IMR-90 (cell line): Measurements from ENCODE around the gene PRKCE. TPM values are rescaled to one million over a fixed set of nuclear protein-coding genes. Genes with fewer than 3 reads are reported as not detected.

Experiments
- ATAC-seq: fragments of 200-7000 bp; cut with Tn5 transposase; 2 replicates; pipeline ENCODE4 v1.9.1; 2020; ENCODE audit warnings: low read depth, mild to moderate bottlenecking, moderate library complexity
- BruUV-seq: library from RNA; stranded (reverse); fragments of 400-500 nt; replicated peaks from 2 replicates; lab custom pipeline; 2021; lab: Mats Ljungman, UMichigan
- CTCF ChIA-PET: fragments of 300-600 bp; formaldehyde crosslinking; extraction: SDS; loops from one replicate; lab custom pipeline; 2021; ENCODE audit warnings: antibody characterized with exemption; lab: Yijun Ruan, JAX
- POLR2A ChIA-PET: fragments of 300-600 bp; sonication (Branson Sonifier 250); formaldehyde crosslinking; loops from one replicate; lab custom pipeline; 2022; ENCODE audit warnings: antibody characterized with exemption; ENCODE audit not compliant: unreplicated experiment; lab: Charles Lee
- DNase-seq: peaks from one replicate; pipeline ENCODE4 v3.0.0; 2013
- H2AFZ ChIP-seq: replicated peaks from 2 replicates; pipeline ENCODE3; 2013; ENCODE audit warnings: low read length, mild to moderate bottlenecking; ENCODE audit not compliant: poor library complexity
- H2AK5ac ChIP-seq: 2 replicates; pipeline ENCODE4 v1.6.1; 2013; ENCODE audit warnings: low read depth, low read length, inconsistent platforms
- H2AK9ac ChIP-seq: replicated peaks from 2 replicates; pipeline ENCODE3; 2013; ENCODE audit warnings: mild to moderate bottlenecking, low read depth, low read length, moderate library complexity; ENCODE audit not compliant: poor library complexity
- H2BK120ac ChIP-seq: 2 replicates; pipeline ENCODE4 v1.6.1; 2013; ENCODE audit warnings: low read depth, low read length, inconsistent platforms
- H2BK15ac ChIP-seq: 3 replicates; pipeline ENCODE4 v1.6.1; 2013; ENCODE audit warnings: low read depth, low read length, inconsistent platforms
- H2BK20ac ChIP-seq: 2 replicates; pipeline ENCODE4 v1.6.1; 2013; ENCODE audit warnings: low read depth, mild to moderate bottlenecking, inconsistent platforms, low read length, moderate library complexity
- H2BK5ac ChIP-seq: 2 replicates; pipeline ENCODE4 v1.6.1; 2013; ENCODE audit warnings: mild to moderate bottlenecking, low read depth, low read length, inconsistent platforms; ENCODE audit not compliant: poor library complexity, severe bottlenecking
- H3K14ac ChIP-seq: replicated peaks from 2 replicates; pipeline ENCODE4 v1.6.1; 2013; ENCODE audit warnings: low read depth, low read length, inconsistent platforms
- H3K18ac ChIP-seq: 2 replicates; pipeline ENCODE4 v1.6.1; 2013; ENCODE audit warnings: low read depth, low read length, control low read depth
- H3K23ac ChIP-seq: 2 replicates; pipeline ENCODE4 v1.6.1; 2013; ENCODE audit warnings: low read depth, low read length, inconsistent platforms
- H3K27ac ChIP-seq: 2 replicates; pipeline ENCODE4 v1.5.1; 2013; ENCODE audit warnings: mild to moderate bottlenecking, control low read depth, low read length; ENCODE audit not compliant: insufficient read depth
- H3K27me3 ChIP-seq: 2 replicates; pipeline ENCODE4 v1.6.1; 2013; ENCODE audit warnings: low read length; ENCODE audit not compliant: control insufficient read depth, insufficient read depth
- H3K36me3 ChIP-seq: 2 replicates; pipeline ENCODE4 v1.6.1; 2013; ENCODE audit warnings: low read length, mixed read lengths; ENCODE audit not compliant: control insufficient read depth, insufficient read depth
- H3K4ac ChIP-seq: 2 replicates; pipeline ENCODE4 v1.6.1; 2013; ENCODE audit warnings: low read depth, low read length, inconsistent platforms
- H3K4me1 ChIP-seq: 2 replicates; pipeline ENCODE4 v1.6.1; 2013; ENCODE audit warnings: low read length, mixed read lengths; ENCODE audit not compliant: control insufficient read depth, insufficient read depth
- H3K4me2 ChIP-seq: 2 replicates; pipeline ENCODE4 v1.6.1; 2013; ENCODE audit warnings: low read depth, mild to moderate bottlenecking, control low read depth, low read length, moderate library complexity
- H3K4me3 ChIP-seq: 2 replicates; pipeline ENCODE4 v1.5.1; 2013; ENCODE audit warnings: low read depth, mild to moderate bottlenecking, control low read depth, low read length, moderate library complexity; ENCODE audit not compliant: insufficient read depth
- H3K56ac ChIP-seq: 2 replicates; pipeline ENCODE4 v1.6.1; 2013; ENCODE audit warnings: low read length, inconsistent platforms; ENCODE audit not compliant: insufficient read depth; ENCODE audit errors: extremely low read depth
- H3K79me1 ChIP-seq, 2 experiments: 2 replicates each; pipeline ENCODE4 v1.6.1; 2013; ENCODE audit warnings: low read length in 2 of 2, inconsistent platforms in 1 of 2, low read depth in 1 of 2
- H3K9ac ChIP-seq: 2 replicates; pipeline ENCODE4 v1.6.1; 2013; ENCODE audit warnings: low read depth, low read length, control low read depth
- H3K9me1 ChIP-seq: 2 replicates; pipeline ENCODE4 v1.6.1; 2013; ENCODE audit warnings: low read length, inconsistent platforms; ENCODE audit not compliant: insufficient read depth
- H3K9me3 ChIP-seq: 2 replicates; pipeline ENCODE4 v1.6.1; 2013; ENCODE audit warnings: low read length; ENCODE audit not compliant: control insufficient read depth, insufficient read depth
- H4K20me1 ChIP-seq: 2 replicates; pipeline ENCODE4 v1.6.1; 2013; ENCODE audit warnings: low read length, inconsistent platforms; ENCODE audit not compliant: insufficient read depth
- H4K5ac ChIP-seq: 2 replicates; pipeline ENCODE4 v1.6.1; 2013; ENCODE audit warnings: mild to moderate bottlenecking, low read depth, low read length, control low read depth
- H4K8ac ChIP-seq, 2 experiments: 2 replicates each; pipeline ENCODE4 v1.6.1; 2013; ENCODE audit warnings: low read depth in 2 of 2, low read length in 2 of 2, control low read depth in 1 of 2, inconsistent platforms in 1 of 2
- H4K91ac ChIP-seq: 2 replicates; pipeline ENCODE4 v1.6.1; 2013; ENCODE audit warnings: low read depth, low read length, inconsistent platforms; ENCODE audit not compliant: insufficient read depth
- CEBPB ChIP-seq: IDR thresholded peaks from 2 replicates; pipeline ENCODE4 v1.6.1; 2012; ENCODE audit warnings: low read depth, low read length, improper control_type of control experiment
- CHD1 ChIP-seq: IDR thresholded peaks from 2 replicates; pipeline ENCODE4 v1.6.1; 2012; ENCODE audit warnings: low read depth, low read length, improper control_type of control experiment
- NFE2L2 ChIP-seq: fragments of 150-350 bp; IDR thresholded peaks from 2 replicates; pipeline ENCODE4 v1.6.1; 2016; ENCODE audit warnings: low read depth, mild to moderate bottlenecking, low read length
- POLR2A ChIP-seq: IDR thresholded peaks from 2 replicates; pipeline ENCODE4 v1.6.1; 2012; ENCODE audit warnings: mild to moderate bottlenecking, low read depth, low read length
- RCOR1 ChIP-seq: IDR thresholded peaks from 2 replicates; pipeline ENCODE4 v1.6.1; 2012; ENCODE audit warnings: mild to moderate bottlenecking, low read length, improper control_type of control experiment; ENCODE audit not compliant: insufficient replicate concordance
- SMC3 ChIP-seq: fragments of 150-350 bp; IDR thresholded peaks from 2 replicates; pipeline ENCODE4 v1.6.1; 2016; ENCODE audit warnings: low read depth, mild to moderate bottlenecking, antibody characterized with exemption, low read length, moderate library complexity
- WGBS, 2 experiments: methylation state at CpG; one replicate each; pipeline versions ENCODE4 v1.1.5 to v1.1.7; 2013; ENCODE audit warnings: missing lambda C conversion rate in 2 of 2; ENCODE audit not compliant: insufficient read length in 1 of 2; ENCODE audit errors: extremely low coverage in 2 of 2; 5-methylcytosine and 5-hydroxymethylcytosine counted together
- dilution Hi-C: fragments of 300-500 bp; cut with HindIII; formaldehyde crosslinking; loops from one replicate; pipeline ENCODE4 v1.14.3; 2018; ENCODE audit warnings: low sequenced_read_pairs; ENCODE audit not compliant: unreplicated experiment
- in situ Hi-C: fragments of 300-500 bp; cut with MboI; formaldehyde crosslinking; loops from 3 replicates; pipeline ENCODE4 v1.14.3; 2019; ENCODE audit warnings: low sequenced_read_pairs, inconsistent platforms, mixed read lengths
- intact Hi-C: fragments of 100-400 bp; cut with micrococcal nuclease; formaldehyde crosslinking; loops from 2 replicates; pipeline ENCODE4 v1.10.0; 2022
- polyA plus RNA-seq, 3 experiments: library from polyadenylated mRNA; depleted of rRNA; stranded (reverse); fragments of >200 nt; gene quantifications; 2 replicates each; pipeline ENCODE4 v1.2.3, GENCODE V29; 2012; ENCODE audit warnings: low replicate concordance in 1 of 3
- total RNA-seq: library from RNA; depleted of rRNA; stranded (reverse); fragments of >200 nt; gene quantifications from 2 replicates; pipeline ENCODE4 v1.2.3, GENCODE V29; 2012

PRKCE gene
- total and polyA plus RNA-seq, 2 of the 4 experiments (the other 2 are of a cell fraction) = 8.1 to 32.4 TPM

DNA sequence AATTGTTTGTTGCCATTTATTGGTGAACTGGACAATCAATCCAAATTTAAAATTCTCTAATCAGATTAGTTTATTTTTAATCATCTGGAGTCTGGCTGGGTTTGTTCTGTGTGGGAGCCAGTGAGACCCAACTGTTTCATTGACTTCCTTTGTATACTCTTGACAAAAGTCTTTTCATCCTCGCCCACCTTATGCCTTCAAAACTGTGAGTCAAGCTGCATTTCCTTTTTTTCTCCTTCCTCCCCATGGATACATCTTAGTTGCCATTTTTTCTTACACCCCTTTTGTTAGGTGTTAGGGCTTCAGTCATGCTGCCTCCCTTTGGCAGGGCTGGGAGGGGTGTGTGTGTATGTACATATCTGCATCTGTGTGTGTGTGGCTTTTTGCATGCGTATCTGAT, 117.6 kb downstream of the PRKCE start:
- no TSS peak for BruUV-seq
- H4K91ac ChIP-seq = no peak overlapping the region
- 100% methylated on average over 1 of the region's 2 CpGs; no CpG with 5 or more reads in 1 of the 2 experiments for WGBS, 2 experiments
- H3K9me1 ChIP-seq = 0 out of 2 replicates have a peak, but pooled peaks cover 13% of the 10 kb centered on the region
- peaks cover 8% of the 10 kb centered on the region; the same call in 1 of the 2 replicates for H3K4me1 ChIP-seq
- ChIA-PET CTCF (no interaction called here), POLR2A (no interaction called here)
- no peaks in the 10 kb centered on the region for H3K27me3 ChIP-seq
- no peak overlapping the region for H2BK5ac ChIP-seq
- H3K9ac ChIP-seq = no peak overlapping the region
- H2BK120ac ChIP-seq = no peak overlapping the region
- H3K56ac ChIP-seq = no peak overlapping the region
- in situ Hi-C loops = no loop called here
- no peak overlapping the region for H3K23ac ChIP-seq
- H3K27ac ChIP-seq = no peak overlapping the region
- dilution Hi-C loops = no loop called here
- no peak for DNase-seq
- H3K4me3 ChIP-seq = no peak overlapping the region
- TF ChIP-seq NFE2L2 = no peak
- no peak for TF ChIP-seq CHD1
- no peak for TF ChIP-seq CEBPB
- TF ChIP-seq POLR2A = no peak
- TF ChIP-seq SMC3 = no peak
- no peak for TF ChIP-seq RCOR1
- H3K14ac ChIP-seq = no peak overlapping the region
- peaks cover 18 to 37% of the 10 kb centered on the region in 2 experiments for H3K79me1 ChIP-seq
- no peak overlapping the region for H2BK15ac ChIP-seq
- intact Hi-C loops = no loop called here
- no peak overlapping the region for H2BK20ac ChIP-seq
- H3K36me3 ChIP-seq = no peaks in the 10 kb centered on the region
- no peaks in the 10 kb centered on the region for H3K9me3 ChIP-seq
- peaks cover 10% of the 10 kb centered on the region; the same call in 1 of the 2 replicates for H4K20me1 ChIP-seq
- H2AK9ac ChIP-seq = no peak overlapping the region
- no peak overlapping the region for H3K4me2 ChIP-seq
- no peak overlapping the region for H4K5ac ChIP-seq
- H3K18ac ChIP-seq = no peak overlapping the region
- no peak overlapping the region for H2AFZ ChIP-seq
- H4K8ac ChIP-seq = no peak overlapping the region
- no peak for ATAC-seq
- H3K4ac ChIP-seq = no peak overlapping the region
- H2AK5ac ChIP-seq = no peak overlapping the region
